ENCODE results near the gene SHISA3.
"Not testable (repeated sequence)": the region's sequence is repeated elsewhere in the genome, so short reads cannot be mapped to it uniquely, and the experiment has no call there.

The SHISA3 gene

DNA sequence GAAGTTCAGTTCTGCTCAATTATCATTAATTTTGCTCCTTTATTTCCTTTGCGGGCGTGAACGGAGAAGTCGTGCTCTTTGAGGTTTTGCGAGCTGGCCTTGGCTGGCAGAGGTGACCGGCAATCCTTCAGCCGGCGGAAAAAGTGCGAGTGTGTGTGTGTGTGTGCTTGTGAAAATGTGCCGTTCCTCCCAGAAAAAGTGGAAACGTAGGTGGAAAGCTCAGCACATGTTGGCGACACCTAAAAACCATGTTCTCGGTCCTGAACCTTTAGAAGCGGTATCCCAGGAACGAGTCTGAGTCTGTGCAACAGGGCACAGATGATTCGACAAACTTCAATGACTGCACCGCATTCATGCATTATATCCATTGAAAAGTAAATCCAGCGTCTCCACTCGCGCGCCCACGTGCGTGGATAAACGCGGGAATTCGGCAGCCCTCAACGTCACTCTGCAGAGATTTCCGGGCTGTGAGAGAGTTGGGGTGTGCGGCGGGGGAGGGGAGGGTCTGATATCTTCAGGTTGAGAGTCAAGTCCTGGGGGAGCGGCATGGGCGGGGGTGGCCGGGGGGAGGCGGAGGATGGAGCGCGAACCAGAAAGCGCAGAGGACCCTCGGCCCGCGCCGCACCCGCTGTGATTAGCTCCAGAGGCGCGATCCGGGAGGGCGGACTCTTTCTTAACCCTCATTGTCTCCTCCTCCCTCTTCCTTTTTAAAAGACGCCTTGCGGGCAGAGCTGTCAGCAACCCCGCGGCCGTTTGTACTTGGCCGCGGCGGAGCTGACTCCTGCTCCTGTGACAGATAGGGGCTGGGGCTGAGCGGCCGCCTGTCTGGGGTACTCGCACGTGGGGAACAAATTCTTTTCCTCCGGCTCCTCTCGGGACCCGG lies at the start of gene SHISA3:
SHISA3 (plus strand) TSS at position 737 of the 883 bp plus-strand sequence. CDS start 569 bp downstream, outside the sequence.
- DNase-seq = peak; percentile 43

GRCh38 chr4:42348247-42348646 lies 49.0 kb upstream of the SHISA3 start:
- DNase-seq = no peak

GRCh38 chr4:42348692-42349091 lies 48.6 kb upstream of the SHISA3 start:
- DNase-seq = no peak

DNA sequence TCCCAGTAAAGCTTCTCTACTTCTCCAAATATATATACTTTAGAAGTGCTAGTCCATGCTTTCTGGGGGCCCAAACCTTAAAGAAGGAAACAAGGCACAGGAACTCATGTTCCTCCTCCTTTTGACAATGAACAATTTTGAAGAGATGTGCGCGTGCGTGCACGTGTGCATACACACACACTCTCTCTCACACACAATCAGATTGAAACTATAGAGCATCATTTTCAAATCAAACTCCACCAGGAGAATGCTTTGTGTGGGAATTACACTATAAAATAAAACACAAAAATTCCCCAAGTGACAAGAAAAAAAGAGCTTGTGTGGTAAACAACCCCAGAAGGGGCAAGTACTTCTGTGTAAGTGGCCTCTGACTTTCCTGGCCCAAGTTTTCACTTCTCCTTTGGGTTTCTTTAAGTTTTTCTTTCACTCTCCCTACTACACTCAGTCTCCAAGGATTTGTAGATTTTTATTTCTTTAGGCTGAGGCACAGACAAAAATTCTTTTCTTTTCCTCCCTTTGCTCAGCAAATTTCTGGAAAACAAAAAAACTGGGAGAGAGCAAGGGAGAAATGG lies 46.6 kb upstream of the SHISA3 start:
- no peak for DNase-seq

GRCh38 chr4:42352049-42352448 lies 45.2 kb upstream of the SHISA3 start:
- DNase-seq = no peak

DNA sequence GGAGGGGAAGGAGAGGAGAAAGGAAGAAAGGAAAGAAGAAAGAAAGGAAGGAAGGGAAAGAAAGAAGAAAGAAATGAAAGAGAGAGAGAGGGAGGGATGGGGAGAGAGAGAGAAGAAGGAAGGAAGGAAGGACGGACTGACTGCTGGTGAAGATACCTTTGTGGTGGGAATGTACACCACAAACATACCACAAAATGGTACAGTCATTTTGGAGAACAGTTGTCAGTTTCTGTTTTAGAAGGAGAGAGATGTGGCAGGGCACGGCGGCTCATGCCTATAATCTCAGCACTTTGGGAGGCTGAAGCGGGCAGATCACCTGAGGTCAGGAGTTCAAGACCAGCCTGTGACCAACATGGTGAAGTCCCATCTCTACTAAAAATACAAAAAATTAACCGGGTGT lies 40.0 kb upstream of the SHISA3 start:
- peak; percentile 49 for DNase-seq

DNA sequence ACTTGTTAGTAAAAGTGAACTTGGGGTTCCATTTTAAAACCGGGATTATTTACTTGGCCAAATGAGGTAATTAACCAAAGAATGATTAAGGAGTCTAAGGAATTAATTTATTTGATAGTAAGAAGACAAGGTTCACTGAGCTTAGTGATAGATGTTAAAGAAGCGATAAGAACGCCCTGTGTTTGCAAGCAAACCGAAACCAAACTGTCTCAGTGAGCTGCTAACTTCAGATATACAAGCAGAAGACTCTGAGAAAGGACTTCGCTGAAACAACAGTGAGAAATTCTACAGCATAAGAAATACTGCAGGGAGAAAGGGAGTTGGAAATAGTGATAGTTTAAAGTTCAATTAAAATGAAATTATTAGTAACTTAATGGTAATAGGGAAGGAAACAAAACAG lies 37.6 kb upstream of the SHISA3 start:
- no peak for DNase-seq

- DNase-seq = no peak
These were observed 37.0 kb upstream of the SHISA3 start for GRCh38 chr4:42360256-42360669.

GRCh38 chr4:42361456-42361855 lies 35.8 kb upstream of the SHISA3 start:
- DNase-seq = no peak

GRCh38 chr4:42362591-42362990 lies 34.7 kb upstream of the SHISA3 start:
- no peak for DNase-seq

DNA sequence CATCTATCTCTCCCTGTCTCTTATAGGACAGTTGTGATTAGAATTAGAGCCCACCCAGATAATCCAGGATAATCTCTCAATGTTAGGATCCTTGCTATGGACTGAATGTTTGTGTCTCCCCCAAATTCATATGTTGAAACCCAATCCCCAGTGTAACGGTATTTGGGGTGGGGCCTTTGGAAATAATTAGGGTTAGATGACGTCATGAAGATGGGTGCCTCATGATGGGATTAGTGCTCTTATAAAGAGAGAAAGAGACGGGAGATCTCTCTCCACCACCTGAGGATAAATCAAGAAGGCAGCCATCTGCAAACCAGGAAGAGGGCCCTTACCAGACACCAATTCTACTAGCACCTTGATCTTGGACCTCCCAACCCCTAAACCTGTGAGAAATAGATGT lies 33.7 kb upstream of the SHISA3 start:
- no peak for DNase-seq

DNA sequence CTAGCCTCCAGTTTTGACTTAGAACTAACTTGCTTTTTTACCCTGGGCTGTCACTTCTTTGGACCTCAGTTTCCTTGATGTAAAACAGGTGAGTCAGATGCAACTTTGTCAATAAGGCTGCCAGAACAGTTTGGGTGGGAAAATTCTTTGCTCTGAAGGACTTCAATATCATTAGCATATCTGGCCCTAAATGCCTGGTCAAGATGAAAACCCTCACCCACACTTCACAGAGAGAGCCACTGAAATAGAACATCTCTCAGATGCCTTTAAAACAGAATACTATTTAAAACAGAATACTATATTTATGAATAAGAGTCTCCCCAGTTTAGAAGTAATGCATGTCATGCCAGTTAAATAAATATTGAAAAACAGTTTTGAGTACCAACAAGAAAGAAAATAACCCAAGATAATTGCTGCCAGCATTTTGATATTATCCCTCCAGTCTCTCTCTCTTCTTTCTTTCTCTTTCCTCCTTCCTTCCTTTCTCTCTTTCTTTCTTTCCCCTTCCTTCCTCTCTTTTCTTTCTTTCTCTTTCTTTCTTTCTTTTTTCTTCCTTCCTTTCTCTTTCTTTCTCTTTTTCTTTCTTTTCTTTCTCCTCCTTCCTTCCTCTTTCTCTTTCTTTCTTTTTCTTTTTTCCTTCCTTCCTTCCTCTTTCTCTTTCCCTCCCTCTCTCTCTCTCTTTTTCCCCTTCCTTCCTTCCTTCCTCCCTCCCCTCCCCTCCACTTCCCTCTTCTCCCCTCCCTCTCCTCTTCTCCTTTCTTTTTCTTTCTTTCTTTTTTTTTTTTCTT lies 32.8 kb upstream of the SHISA3 start:
- DNase-seq = no peak

DNA sequence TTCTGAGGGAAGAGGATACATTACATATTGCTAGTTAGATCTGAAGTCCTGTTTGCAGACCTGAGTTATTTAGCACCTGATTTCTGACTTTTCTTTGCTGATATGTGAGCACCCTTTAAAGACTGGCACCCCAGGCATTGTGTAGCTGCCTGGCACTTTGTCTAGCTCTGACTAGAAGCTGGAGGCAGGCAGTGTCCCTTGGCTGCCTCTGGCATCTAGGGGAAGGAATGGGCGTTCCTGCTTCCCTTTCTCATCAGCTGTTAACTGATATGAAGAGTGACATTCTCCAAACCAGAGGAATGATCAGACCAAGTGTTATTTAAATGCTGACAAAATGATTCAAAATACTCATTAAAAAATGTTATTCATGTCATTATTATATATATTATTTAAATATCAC lies 30.3 kb upstream of the SHISA3 start:
- no peak for DNase-seq

GRCh38 chr4:42369489-42369888 lies 27.8 kb upstream of the SHISA3 start:
- no peak for DNase-seq

- peak; percentile 19 for DNase-seq
These were observed 25.7 kb upstream of the SHISA3 start for GRCh38 chr4:42371305-42372252.

DNA sequence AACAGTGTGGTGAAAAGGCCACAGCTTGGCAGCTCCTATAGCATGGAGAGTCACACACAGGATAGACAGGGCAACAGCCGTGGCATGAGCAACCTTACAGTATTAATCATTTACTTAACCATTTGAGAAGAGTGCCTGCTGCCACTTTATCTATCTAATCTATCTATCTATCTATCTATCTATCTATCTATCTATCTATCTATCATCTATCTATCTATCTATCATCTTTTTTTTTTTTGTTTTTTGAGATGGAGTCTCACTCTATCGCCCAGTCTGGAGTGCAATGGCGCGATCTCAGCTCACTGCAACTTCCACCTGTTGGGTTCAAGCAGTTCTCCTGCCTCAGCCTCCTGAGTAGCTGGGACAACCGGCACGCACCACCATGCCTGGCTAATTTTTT lies 25.0 kb upstream of the SHISA3 start:
- DNase-seq = not testable (repeated sequence)

- no peak for DNase-seq
These were observed 19.8 kb upstream of the SHISA3 start for GRCh38 chr4:42377497-42377896.

- no peak for DNase-seq
These were observed 15.6 kb upstream of the SHISA3 start for GRCh38 chr4:42381666-42382065.

- no peak for DNase-seq
These were observed 11.8 kb upstream of the SHISA3 start for GRCh38 chr4:42385516-42385915.

DNA sequence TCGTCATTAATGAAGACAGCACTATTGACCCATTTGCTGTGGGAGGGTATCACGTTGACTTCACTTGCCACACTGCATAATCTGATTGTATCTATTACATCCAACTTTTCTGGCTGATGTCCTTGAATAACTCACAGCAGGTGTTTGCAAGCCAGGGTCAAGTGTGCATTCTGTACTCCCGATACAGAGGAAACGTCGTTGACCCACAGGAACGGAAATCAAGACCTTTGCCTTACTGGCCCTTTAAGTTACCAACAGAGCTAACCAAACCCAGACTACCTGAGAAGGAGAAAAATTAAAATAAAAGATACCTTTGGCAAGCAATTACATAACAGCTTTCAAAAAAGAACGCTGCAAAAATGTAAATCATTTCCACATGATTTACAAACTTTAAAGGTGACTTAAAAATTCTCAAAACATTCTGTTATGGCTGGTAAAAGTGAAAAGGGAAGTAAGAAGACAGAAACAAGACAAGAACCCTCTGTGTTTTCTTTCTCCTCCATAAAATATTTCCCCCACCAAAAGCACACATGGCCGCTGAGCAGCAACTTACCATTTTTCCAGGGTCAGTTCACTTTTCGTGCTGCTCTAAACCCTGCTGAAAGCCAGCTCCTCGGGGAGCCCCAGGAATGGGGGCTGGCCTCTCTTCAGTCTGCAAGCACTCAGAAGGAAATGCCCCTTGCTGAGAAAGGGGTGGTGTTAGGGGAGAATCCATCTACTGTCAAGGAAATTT lies 6.5 kb upstream of the SHISA3 start:
- DNase-seq = no peak

- no peak for DNase-seq
These were observed 6.0 kb upstream of the SHISA3 start for GRCh38 chr4:42391355-42391664.

GRCh38 chr4:42391981-42392380 lies 5.3 kb upstream of the SHISA3 start:
- no peak for DNase-seq

Measured in activated CD4-positive, alpha-beta T cell treated with anti-CD3 and anti-CD28 coated beads, Interleukin-2, amount 50 U/mL, for 16 hours (primary cell).